ENCODE results near the gene SNX33.
"Not testable (repeated sequence)": the region's sequence is repeated elsewhere in the genome, so short reads cannot be mapped to it uniquely, and the experiment has no call there.

Gene SNX33

GRCh38 chr15:75673426-75674235, 25.9 kb downstream of the SNX33 start:
- Histone ChIP-seq H3K9me3 (ENCODE audit: insufficient read depth, low read length) (no peaks in the 10 kb centered on the region), H3K9ac (ENCODE audit: insufficient read length, low read depth) (peak overlapping the region; percentile 69), H3K4me1 (ENCODE audit: insufficient read depth, insufficient read length) (peaks cover 36% of the 10 kb centered on the region), H3K4me3 (ENCODE audit: insufficient read length, low read depth) (peak overlapping the region; percentile 1), H3K36me3 (ENCODE audit: insufficient read depth, insufficient read length, low read length) (peaks cover 31% of the 10 kb centered on the region), H3K27me3 (ENCODE audit: insufficient read depth, insufficient read length) (no peaks in the 10 kb centered on the region)
- no peak for DNase-seq (ENCODE audit: low read depth, low spot score)
- TF ChIP-seq YY1 (IDR thresholded peaks at IDR 0.05; ENCODE audit: insufficient read depth, insufficient read length) (no peak), SUZ12 (IDR thresholded peaks at IDR 0.05; ENCODE audit: extremely low read depth, insufficient read depth, insufficient read length) (no peak), ZNF274 (IDR thresholded peaks at IDR 0.05; ENCODE audit: low read depth, low read length) (no peak)

- TF ChIP-seq ZNF274 (IDR thresholded peaks at IDR 0.05; ENCODE audit: low read depth, low read length) (no peak), YY1 (IDR thresholded peaks at IDR 0.05; ENCODE audit: insufficient read depth, insufficient read length) (no peak), SUZ12 (IDR thresholded peaks at IDR 0.05; ENCODE audit: extremely low read depth, insufficient read depth, insufficient read length) (no peak)
- no peaks in the 10 kb centered on the region for H3K9me3 ChIP-seq (ENCODE audit: insufficient read depth, low read length)
- no peak for DNase-seq (ENCODE audit: low read depth, low spot score)
- peaks cover 37% of the 10 kb centered on the region for H3K36me3 ChIP-seq (ENCODE audit: insufficient read depth, insufficient read length, low read length)
- H3K27me3 ChIP-seq (ENCODE audit: insufficient read depth, insufficient read length): no peaks in the 10 kb centered on the region
- no peak overlapping the region for H3K4me3 ChIP-seq (ENCODE audit: insufficient read length, low read depth)
- no peak overlapping the region for H3K9ac ChIP-seq (ENCODE audit: insufficient read length, low read depth)
- peaks cover 36% of the 10 kb centered on the region for H3K4me1 ChIP-seq (ENCODE audit: insufficient read depth, insufficient read length)
Observed at GRCh38 chr15:75674366-75674765, 26.7 kb downstream of the SNX33 start.

- peaks cover 36% of the 10 kb centered on the region for H3K4me1 ChIP-seq (ENCODE audit: insufficient read depth, insufficient read length)
- H3K4me3 ChIP-seq (ENCODE audit: insufficient read length, low read depth): no peak overlapping the region
- H3K9me3 ChIP-seq (ENCODE audit: insufficient read depth, low read length): no peaks in the 10 kb centered on the region
- no peak overlapping the region for H3K9ac ChIP-seq (ENCODE audit: insufficient read length, low read depth)
- H3K36me3 ChIP-seq (ENCODE audit: insufficient read depth, insufficient read length, low read length): peaks cover 38% of the 10 kb centered on the region
- TF ChIP-seq YY1 (IDR thresholded peaks at IDR 0.05; ENCODE audit: insufficient read depth, insufficient read length): no peak
- TF ChIP-seq ZNF274 (IDR thresholded peaks at IDR 0.05; ENCODE audit: low read depth, low read length): no peak
- no peak for TF ChIP-seq SUZ12 (IDR thresholded peaks at IDR 0.05; ENCODE audit: extremely low read depth, insufficient read depth, insufficient read length)
- no peaks in the 10 kb centered on the region for H3K27me3 ChIP-seq (ENCODE audit: insufficient read depth, insufficient read length)
- no peak for DNase-seq (ENCODE audit: low read depth, low spot score)
Observed at GRCh38 chr15:75675579-75676404, 28.1 kb downstream of the SNX33 start.

- Histone ChIP-seq H3K9ac (ENCODE audit: insufficient read length, low read depth) (no peak overlapping the region), H3K9me3 (ENCODE audit: insufficient read depth, low read length) (no peaks in the 10 kb centered on the region), H3K4me3 (ENCODE audit: insufficient read length, low read depth) (no peak overlapping the region), H3K4me1 (ENCODE audit: insufficient read depth, insufficient read length) (peaks cover 33% of the 10 kb centered on the region), H3K36me3 (ENCODE audit: insufficient read depth, insufficient read length, low read length) (peaks cover 42% of the 10 kb centered on the region), H3K27me3 (ENCODE audit: insufficient read depth, insufficient read length) (no peaks in the 10 kb centered on the region)
- DNase-seq (ENCODE audit: low read depth, low spot score): no peak
- TF ChIP-seq SUZ12 (IDR thresholded peaks at IDR 0.05; ENCODE audit: extremely low read depth, insufficient read depth, insufficient read length) (no peak), ZNF274 (IDR thresholded peaks at IDR 0.05; ENCODE audit: low read depth, low read length) (no peak), YY1 (IDR thresholded peaks at IDR 0.05; ENCODE audit: insufficient read depth, insufficient read length) (no peak)
Observed at GRCh38 chr15:75676688-75677464, 29.2 kb downstream of the SNX33 start.

- Histone ChIP-seq H3K9ac (ENCODE audit: insufficient read length, low read depth) (no peak overlapping the region), H3K4me3 (ENCODE audit: insufficient read length, low read depth) (no peak overlapping the region), H3K27me3 (ENCODE audit: insufficient read depth, insufficient read length) (no peaks in the 10 kb centered on the region), H3K36me3 (ENCODE audit: insufficient read depth, insufficient read length, low read length) (peaks cover 49% of the 10 kb centered on the region), H3K4me1 (ENCODE audit: insufficient read depth, insufficient read length) (peaks cover 26% of the 10 kb centered on the region), H3K9me3 (ENCODE audit: insufficient read depth, low read length) (no peaks in the 10 kb centered on the region)
- no peak for DNase-seq (ENCODE audit: low read depth, low spot score)
- TF ChIP-seq YY1 (IDR thresholded peaks at IDR 0.05; ENCODE audit: insufficient read depth, insufficient read length) (no peak), ZNF274 (IDR thresholded peaks at IDR 0.05; ENCODE audit: low read depth, low read length) (no peak), SUZ12 (IDR thresholded peaks at IDR 0.05; ENCODE audit: extremely low read depth, insufficient read depth, insufficient read length) (no peak)
Observed at GRCh38 chr15:75677465-75678323, 30.0 kb downstream of the SNX33 start.

- not testable (repeated sequence) for DNase-seq (ENCODE audit: low read depth, low spot score); H3K4me3 ChIP-seq (ENCODE audit: insufficient read length, low read depth); H3K9me3 ChIP-seq (ENCODE audit: insufficient read depth, low read length); H3K9ac ChIP-seq (ENCODE audit: insufficient read length, low read depth); H3K27me3 ChIP-seq (ENCODE audit: insufficient read depth, insufficient read length)
- peaks cover 22% of the 10 kb centered on the region for H3K4me1 ChIP-seq (ENCODE audit: insufficient read depth, insufficient read length)
- peaks cover 49% of the 10 kb centered on the region for H3K36me3 ChIP-seq (ENCODE audit: insufficient read depth, insufficient read length, low read length)
Observed at GRCh38 chr15:75678324-75678690, 30.6 kb downstream of the SNX33 start.

All from NT2/D1 (cell line).